Bronchial epithelial cell (primary cell): ENCODE measurements around the gene IL17REL. TPM values are rescaled to one million over a fixed set of nuclear protein-coding genes. Genes with fewer than 3 reads are reported as not detected.
"Not testable (repeated sequence)": the region's sequence is repeated elsewhere in the genome, so short reads cannot be mapped to it uniquely, and the experiment has no call there.

ENCODE experiments used
- DNase-seq: peaks from one replicate; pipeline ENCODE4 v3.0.0-alpha.2; 2010; ENCODE audit warnings: low read depth
- FAIRE-seq: peaks from 2 replicates; lab custom pipeline; 2011; peaks lifted over from hg19 to GRCh38; lab: Jason Lieb, UNC
- H3K27me3 ChIP-seq: 2 replicates; pipeline ENCODE4 v1.5.1; 2011; ENCODE audit warnings: low read length; ENCODE audit not compliant: control insufficient read depth, insufficient read depth
- H3K36me3 ChIP-seq: 2 replicates; pipeline ENCODE4 v1.5.1; 2011; ENCODE audit warnings: low read length; ENCODE audit not compliant: control insufficient read depth, insufficient read depth
- H3K4me3 ChIP-seq: 2 replicates; pipeline ENCODE4 v1.5.1; 2011; ENCODE audit warnings: mild to moderate bottlenecking, low read depth, low read length, control low read depth
- total RNA-seq: library from RNA; depleted of rRNA; stranded (reverse); fragments of >200 nt; gene quantifications from 2 replicates; pipeline ENCODE4 v1.2.1, GENCODE V29; 2014
- TF ChIP-seq, protein P1 (sequence below): IDR thresholded peaks from 2 replicates; pipeline ENCODE4 v1.5.1; 2011; ENCODE audit warnings: mild to moderate bottlenecking, moderate library complexity, low read length, control low read depth, inconsistent platforms; ENCODE audit not compliant: insufficient read depth, severe bottlenecking

The IL17REL gene
- total RNA-seq, 1 donor from 2014 or later = not detected

DNA sequence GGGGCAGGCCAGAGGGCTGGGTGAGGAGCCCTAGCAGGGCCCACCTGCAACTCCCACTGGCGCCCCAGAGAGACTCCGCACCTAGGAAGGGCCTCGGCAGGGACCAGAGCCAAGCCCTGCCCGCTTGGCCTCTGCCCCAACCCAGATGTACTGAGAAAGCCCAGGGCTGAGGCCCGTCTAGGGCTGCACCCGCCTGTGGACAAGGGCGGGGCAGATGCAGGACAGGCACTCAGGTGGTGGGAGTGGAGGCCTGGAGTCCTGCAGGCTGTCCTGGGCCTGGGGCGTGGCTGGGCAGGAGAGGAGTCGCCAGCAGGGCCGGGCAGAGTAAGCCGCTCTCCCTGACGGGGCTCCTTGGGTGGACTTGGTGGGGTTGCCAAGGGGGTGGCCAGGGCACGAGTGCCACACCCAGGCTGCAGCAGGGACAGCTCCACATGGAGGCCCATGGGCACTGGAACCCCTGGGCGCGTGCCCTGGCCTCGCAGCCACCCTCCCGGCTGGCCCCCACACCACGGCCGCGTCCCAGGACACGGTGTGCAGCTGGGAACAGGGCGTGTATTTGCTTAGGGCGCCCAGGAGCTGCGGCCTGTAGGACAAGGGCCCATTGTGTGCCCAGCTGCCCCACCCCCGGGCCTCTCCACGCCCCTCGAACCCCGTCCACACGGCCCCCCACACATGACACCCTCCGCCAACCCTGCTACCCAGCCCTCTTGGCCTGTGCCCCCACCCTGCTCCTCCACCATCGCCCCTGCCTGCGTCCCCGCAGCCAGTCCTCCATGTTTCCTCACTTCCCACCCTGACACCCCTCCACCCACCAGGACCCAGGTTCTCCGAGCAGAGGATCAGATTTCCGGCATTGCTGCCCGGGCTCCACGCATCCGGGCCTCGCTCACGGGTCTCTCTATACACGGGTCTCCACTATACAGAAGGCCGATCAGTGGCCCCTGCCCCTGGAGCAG lies 63.3 kb downstream of the IL17REL start:
- no peak for DNase-seq
- H3K4me3 ChIP-seq = peak overlapping the region; percentile 35

DNA sequence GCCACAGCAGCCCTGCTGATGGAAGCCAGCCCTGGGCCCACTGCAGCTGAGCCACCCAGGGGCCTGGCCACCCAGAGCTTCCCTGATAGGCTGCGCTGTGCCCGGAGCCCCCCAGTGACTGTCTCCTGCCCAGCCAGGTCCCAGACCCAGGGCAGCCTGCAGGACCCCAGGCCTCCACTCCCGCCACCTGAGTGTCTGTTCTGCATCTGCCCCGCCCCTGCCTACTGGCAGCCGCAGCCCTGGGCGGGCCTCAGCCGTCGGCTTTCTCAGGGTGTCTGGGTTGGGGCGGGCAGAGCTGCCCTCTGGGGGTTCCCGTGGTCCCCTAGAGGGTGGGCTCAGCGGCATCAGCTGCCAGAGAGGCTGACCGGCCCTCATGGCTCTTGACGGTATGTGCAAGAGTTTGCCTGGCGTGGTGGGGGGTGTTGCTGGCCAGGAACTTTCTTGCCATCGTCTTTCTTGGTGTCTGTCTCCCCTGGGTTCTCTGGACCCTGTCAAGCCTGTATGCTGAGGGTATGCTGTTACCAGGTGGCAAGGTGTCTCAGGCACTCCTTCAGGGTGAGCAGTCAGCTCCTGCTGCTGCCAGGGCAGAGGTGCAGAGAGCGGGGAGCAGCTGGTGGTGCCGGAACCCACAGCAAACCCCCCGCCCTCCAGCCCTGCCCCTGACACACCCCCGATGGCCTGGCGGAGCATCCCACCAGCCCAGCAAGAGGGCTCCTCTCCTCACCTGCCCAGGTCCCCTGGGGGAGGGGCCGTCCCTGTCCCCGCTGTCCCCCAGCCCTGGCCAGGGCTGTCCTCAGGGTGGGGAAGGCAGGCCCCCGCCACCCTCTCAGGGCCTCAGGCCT lies 64.2 kb downstream of the IL17REL start:
- DNase-seq (no peak), FAIRE-seq (no peak)
- H3K4me3 ChIP-seq = peak overlapping the region; percentile 35
- no peaks in the 10 kb centered on the region for H3K36me3 ChIP-seq
- TF ChIP-seq, protein P1, sequence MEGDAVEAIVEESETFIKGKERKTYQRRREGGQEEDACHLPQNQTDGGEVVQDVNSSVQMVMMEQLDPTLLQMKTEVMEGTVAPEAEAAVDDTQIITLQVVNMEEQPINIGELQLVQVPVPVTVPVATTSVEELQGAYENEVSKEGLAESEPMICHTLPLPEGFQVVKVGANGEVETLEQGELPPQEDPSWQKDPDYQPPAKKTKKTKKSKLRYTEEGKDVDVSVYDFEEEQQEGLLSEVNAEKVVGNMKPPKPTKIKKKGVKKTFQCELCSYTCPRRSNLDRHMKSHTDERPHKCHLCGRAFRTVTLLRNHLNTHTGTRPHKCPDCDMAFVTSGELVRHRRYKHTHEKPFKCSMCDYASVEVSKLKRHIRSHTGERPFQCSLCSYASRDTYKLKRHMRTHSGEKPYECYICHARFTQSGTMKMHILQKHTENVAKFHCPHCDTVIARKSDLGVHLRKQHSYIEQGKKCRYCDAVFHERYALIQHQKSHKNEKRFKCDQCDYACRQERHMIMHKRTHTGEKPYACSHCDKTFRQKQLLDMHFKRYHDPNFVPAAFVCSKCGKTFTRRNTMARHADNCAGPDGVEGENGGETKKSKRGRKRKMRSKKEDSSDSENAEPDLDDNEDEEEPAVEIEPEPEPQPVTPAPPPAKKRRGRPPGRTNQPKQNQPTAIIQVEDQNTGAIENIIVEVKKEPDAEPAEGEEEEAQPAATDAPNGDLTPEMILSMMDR = no peak
- no peaks in the 10 kb centered on the region for H3K27me3 ChIP-seq

More for the DNA sequence above, 63.3 kb downstream of the IL17REL start:
- Histone ChIP-seq H3K27me3 (no peaks in the 10 kb centered on the region), H3K36me3 (no peaks in the 10 kb centered on the region)
- no peak for FAIRE-seq
- TF ChIP-seq, protein P1 = no peak

DNA sequence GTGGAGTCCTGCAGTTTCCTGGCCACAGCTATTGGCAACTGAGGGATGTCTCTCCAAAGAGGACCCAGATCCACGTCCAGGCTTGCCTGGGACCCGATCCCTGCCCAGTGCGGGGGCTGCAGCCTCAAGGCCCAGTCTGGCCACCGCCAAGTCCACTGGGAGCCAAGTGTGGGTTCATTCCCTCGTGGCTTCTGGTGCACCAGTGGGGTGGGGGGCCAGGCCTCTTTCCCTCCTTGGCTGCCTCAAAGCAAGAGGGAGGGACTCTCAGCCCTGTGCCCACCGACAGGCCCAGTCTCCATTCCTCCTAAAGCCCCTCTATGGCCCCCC lies 65.3 kb downstream of the IL17REL start:
- FAIRE-seq (no peak), DNase-seq (no peak)
- Histone ChIP-seq H3K27me3 (no peaks in the 10 kb centered on the region), H3K36me3 (no peaks in the 10 kb centered on the region), H3K4me3 (no peak overlapping the region)
- TF ChIP-seq, protein P1 = no peak

DNA sequence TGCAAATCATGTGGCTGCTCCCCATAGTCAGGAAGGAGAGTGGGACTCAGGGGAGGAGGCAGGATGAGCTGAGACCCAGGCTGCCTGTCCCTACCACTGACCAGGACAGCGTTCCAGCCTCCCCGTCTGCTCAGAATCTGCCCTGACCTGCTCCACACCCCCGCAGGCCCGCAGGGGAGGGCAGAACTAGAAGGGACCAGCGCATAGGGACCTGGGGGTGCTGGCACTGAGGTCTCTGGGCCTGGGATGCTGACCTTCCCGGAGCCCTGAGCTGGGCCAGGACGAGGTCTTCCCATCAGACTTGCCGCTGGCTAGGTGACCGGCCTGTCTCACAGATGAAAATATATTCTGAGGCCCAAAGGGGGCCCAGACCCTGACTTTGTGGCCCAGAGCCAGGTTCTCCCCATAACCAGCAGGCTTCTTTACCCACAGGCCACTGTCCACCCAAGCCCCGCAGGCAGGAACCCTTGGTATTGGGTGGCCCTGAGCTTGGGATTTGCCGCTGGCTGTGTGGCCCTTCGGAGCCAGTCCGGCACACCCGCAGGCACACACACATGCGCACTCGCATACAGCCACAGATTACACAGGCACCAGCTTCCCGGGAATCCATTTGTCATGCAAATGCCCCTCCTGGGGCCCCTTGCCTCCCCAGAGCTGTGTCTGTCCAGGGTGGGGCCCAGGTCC lies 65.8 kb downstream of the IL17REL start:
- Histone ChIP-seq H3K4me3 (no peak overlapping the region), H3K36me3 (no peaks in the 10 kb centered on the region), H3K27me3 (no peaks in the 10 kb centered on the region)
- no peak for FAIRE-seq
- TF ChIP-seq, protein P1 = no peak
- peak; percentile 48 for DNase-seq

DNA sequence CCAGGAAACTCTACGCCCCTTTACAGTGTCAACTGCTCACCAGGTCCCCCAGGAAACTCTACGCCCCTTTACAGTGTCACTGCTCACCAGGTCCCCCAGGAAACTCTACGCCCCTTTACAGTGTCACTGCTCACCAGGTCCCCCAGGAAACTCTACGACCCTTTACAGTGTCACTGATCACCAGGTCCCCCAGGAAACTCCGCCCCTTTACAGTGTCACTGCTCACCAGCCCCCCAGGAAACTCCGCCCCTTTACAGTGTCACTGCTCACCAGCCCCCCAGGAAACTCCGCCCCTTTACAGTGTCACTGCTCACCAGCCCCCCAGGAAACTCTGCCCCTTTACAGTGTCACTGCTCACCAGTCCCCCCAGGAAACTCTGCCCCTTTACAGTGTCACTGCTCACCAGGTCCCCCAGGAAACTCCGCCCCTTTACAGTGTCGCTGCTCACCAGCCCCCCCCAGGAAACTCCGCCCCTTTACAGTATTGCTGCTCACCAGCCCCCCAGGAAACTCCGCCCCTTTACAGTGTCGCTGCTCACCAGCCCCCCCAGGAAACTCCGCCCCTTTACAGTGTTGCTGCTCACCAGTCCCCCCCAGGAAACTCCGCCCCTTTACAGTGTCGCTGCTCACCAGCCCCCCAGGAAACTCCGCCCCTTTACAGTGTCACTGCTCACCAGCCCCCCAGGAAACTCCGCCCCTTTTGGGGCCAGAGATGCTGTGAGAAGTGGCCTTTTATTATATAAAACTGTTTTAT lies 67.3 kb downstream of the IL17REL start:
- H3K4me3 ChIP-seq, FAIRE-seq, H3K36me3 ChIP-seq, H3K27me3 ChIP-seq, DNase-seq: not testable (repeated sequence)

Other genes starting within 250 kb of the IL17REL start
- gene BRD1, start 184.9 kb downstream of the IL17REL start, total RNA-seq = 18.2 and 28.0 TPM in 2 replicates
- 14.0 and 15.7 TPM in 2 replicates for gene ZBED4, start 158.9 kb downstream of the IL17REL start, total RNA-seq
- gene ALG12, start 94.3 kb downstream of the IL17REL start, total RNA-seq = 11.8 and 18.7 TPM in 2 replicates
- 57.4 and 71.6 TPM in 2 replicates for gene CRELD2, start 94.1 kb downstream of the IL17REL start, total RNA-seq
- gene PIM3, start 52.0 kb downstream of the IL17REL start, total RNA-seq = 67.1 and 130 TPM in 2 replicates
- gene TTLL8, start 45.5 kb upstream of the IL17REL start, total RNA-seq = not detected in 2 replicates
- gene MLC1, start 72.7 kb upstream of the IL17REL start, total RNA-seq = under 0.01 TPM in 1 of 2 replicates, not detected in the other
- gene MOV10L1, start 77.2 kb upstream of the IL17REL start, total RNA-seq = 0.26 and 1.4 TPM in 2 replicates
- gene PANX2, start 158.0 kb upstream of the IL17REL start, total RNA-seq = 0.26 and 0.77 TPM in 2 replicates
- 38.3 and 43.7 TPM in 2 replicates for gene TRABD, start 173.1 kb upstream of the IL17REL start, total RNA-seq
- gene SELENOO, start 188.2 kb upstream of the IL17REL start, total RNA-seq = 20.8 and 25.7 TPM in 2 replicates
- gene TUBGCP6, start 232.3 kb upstream of the IL17REL start, total RNA-seq = 18.2 TPM in 2 replicates
- 9.7 and 13.8 TPM in 2 replicates for gene HDAC10, start 238.5 kb upstream of the IL17REL start, total RNA-seq
- 12.4 and 14.1 TPM in 2 replicates for gene MAPK12, start 248.9 kb upstream of the IL17REL start, total RNA-seq